NK-92 treated with Interleukin-12 subunit alpha and Interleukin-12 subunit beta, amount 100 ng/mL, for 24 hours (cell line): ENCODE results near the gene RASL11B.

ENCODE experiments used
- DNase-seq: peaks from one replicate; lab custom pipeline; 2025; lab: John Stamatoyannopoulos, UW

The RASL11B gene

GRCh38 chr4:52843351-52843750 lies 18.8 kb upstream of the RASL11B start:
- no peak for DNase-seq

DNA sequence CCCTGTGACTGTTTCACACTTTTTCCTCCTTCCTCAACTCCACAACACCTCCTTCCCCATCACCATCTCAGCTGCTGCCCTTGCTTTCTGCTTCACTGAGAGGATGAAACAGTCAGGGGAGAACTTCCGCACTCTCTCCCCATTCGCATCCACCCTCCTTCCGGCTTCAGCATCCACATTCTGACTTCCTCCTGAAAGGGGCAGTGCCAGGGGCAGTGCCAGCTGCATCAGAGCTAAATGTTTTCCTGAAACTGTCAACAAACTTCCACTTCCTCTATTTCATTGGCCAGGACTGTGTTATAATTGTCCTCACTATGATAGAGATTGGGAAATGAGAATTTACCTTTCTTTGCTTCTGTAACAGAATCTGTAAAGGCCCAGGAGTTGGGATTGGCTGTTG lies 18.2 kb upstream of the RASL11B start:
- DNase-seq: no peak

DNA sequence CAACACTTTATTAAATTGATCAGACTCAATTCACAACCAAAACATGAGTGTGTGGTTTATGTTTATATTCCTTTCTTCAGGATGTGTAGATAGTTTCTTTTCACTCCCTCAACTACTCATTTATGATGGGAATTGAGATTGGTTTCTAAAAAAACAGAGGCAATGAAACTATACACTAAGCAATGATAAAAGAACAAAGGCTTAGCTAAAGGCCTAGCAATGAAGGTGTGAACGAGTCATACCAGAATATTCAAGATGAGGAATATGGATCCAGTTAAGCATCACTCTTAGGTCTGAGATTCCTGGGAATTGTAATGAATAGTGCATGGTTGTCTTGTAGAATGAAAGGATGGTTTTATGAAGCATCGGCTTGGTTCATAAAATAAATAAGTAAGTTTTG lies 17.5 kb upstream of the RASL11B start:
- DNase-seq: no peak

DNA sequence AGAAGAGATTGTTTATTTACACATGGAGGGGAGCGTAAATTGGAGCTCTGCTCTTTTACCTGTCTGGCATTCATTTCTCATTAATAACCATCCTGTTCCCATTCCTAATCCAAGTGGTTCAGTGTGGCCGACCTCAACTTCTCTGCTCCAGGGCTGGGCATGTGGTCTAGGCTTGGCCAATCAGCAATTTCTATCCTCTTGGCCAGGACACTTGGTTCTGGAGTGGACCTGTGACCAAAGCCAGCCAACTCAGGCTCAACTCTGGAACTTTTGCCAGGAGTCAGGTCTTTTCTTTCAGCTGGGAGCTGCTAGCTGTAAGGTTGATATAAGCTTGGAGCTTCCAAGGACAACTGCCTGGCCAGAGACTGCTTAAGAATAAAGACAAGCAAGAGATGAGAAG lies 15.6 kb upstream of the RASL11B start:
- DNase-seq: no peak

GRCh38 chr4:52848254-52848653 lies 13.9 kb upstream of the RASL11B start:
- no peak for DNase-seq

GRCh38 chr4:52850406-52851124 lies 11.6 kb upstream of the RASL11B start:
- no peak for DNase-seq

DNA sequence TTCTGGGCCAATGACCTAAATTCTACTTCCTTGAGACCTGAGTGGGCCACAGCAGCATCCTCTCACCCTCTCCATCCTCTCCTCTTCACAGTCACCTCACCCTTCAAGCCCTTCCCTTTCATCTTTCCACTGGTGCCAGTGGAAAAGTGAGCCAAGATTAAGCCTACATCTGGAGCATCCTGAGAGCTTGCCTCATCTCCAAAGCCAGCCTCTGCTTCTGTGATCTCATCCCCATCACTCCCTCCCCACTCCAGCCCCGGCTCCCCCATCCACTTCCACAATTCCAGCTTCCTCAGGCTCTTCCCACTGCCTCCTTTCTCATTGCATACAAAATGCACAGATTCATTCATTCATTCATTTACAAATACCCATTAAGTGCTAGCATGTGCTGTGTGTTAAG lies 10.1 kb upstream of the RASL11B start:
- DNase-seq: no peak

- no peak for DNase-seq
Measured at GRCh38 chr4:52852711-52853110, 9.4 kb upstream of the RASL11B start.

GRCh38 chr4:52853351-52853750 lies 8.8 kb upstream of the RASL11B start:
- no peak for DNase-seq

GRCh38 chr4:52856801-52857200 lies 5.3 kb upstream of the RASL11B start:
- DNase-seq: no peak

DNA sequence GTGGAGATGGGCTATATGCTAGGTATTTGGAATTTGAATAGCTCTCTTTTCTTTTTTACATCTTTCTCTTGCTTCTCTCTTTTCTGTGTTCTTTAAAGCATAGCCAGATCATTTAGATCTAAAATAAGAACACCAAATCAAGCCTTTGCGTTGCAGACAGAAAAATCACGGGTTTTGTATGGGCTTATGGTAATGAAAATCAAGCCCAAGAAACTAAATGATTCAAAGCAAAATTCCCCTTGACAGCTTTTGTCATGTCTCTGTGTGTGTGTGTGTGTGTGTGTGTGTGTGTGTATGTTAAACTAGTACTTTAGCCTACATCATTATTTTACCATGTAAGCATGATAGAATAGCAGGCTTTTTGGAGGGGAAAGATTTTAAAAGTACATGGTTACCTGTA lies 1.8 kb upstream of the RASL11B start:
- no peak for DNase-seq

DNA sequence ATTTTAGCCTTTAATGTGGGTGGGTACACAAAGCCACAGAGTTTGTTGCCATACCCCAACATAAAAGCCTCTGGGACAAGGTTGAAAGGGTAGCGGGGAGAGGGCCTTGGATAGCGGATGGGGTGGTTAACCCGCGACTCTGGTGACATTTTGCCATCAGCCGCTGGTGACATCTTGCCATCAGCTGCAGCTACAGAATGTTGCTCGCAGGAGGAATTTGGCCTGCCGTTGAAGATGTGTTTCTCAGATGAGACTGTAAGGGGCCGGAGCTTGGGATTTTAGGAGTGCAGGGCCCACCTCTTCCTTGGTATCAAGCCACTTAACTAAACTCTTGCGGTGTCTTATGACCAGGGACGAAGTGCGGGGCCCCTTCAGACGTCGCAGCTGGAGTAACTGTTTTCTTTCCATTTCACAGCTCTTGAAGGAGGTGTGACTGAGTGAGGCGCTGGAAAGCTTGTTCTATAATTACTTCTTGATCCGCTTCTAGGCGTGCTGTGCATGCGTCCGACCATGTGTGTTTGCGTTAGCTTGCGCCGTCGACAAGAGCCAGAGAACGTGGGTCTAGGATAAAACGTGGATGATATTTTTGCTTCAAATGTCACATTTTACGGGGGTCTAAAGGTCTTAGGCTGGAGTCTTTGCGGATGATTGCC lies 820 bp upstream of the RASL11B start:
- DNase-seq: no peak

DNA sequence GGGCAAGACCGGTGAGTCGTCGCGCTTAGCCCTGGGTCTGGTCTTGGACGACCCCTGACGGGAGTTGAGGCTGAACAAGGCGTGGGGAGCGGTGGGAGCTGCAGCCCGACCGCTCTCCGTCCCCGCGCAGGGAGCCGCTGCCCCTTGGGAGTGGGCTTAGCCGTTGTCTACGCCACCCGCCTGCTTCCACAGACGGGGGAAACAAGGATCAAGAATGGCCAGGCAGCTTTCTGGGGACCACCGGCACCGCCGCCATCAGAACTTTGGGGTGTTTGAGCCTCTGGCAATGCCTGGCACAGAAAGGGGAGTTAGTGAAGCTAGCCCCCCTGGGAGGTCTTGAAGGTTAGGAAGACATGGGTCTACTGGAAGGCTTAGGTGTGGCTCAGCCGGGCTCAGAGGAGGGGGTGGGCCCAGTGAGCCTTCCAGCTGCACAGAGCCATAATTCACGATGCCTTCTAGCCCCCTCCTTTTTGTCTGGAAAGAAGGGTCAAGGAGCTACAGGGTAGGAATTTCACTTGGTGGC lies 583 bp downstream of the RASL11B start:
- DNase-seq: no peak

GRCh38 chr4:52863324-52863723 lies 1.2 kb downstream of the RASL11B start:
- DNase-seq: no peak

DNA sequence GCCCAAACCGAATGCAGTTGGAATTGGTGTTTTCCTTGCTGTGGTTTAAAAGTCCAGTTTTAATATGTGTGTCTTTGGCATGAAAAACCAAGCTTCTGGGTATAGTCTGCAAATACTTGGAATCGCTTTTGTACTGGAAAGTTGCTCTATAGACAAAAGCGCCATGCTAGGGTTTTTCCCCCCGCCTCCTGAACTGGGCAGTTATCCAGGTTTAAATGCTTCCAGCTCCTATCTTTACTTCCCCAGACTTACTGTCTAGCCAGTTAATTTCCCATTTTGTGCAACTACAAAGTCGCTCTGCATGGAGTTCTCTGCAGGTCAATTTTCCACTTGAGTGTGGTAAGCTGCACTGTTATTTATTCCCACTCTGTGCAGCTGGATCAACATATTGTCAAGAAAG lies 2.7 kb downstream of the RASL11B start:
- DNase-seq: no peak

- no peak for DNase-seq
Measured at GRCh38 chr4:52865300-52865699, 3.2 kb downstream of the RASL11B start.

- no peak for DNase-seq
Measured at GRCh38 chr4:52866734-52867133, 4.6 kb downstream of the RASL11B start.

DNA sequence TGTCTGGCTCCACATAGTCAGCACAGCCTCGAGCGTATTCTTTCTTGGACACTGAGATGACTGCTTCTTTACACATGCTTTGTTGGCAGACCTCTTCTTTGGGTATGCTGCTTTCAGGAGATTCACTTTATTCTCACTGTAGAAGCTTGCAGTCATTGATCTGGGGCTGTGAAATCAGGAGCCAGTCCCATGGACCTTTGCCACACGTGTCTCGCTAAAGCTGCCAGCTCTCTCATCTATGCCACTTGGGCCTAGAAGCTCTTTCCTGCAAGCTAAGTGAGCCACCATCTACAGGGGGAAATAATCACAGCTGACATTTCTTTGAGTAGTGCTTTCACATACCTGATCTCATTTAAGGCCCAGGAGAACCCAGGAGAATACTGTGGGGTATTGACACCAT lies 5.0 kb downstream of the RASL11B start:
- DNase-seq: no peak

GRCh38 chr4:52868133-52868532 lies 6.0 kb downstream of the RASL11B start:
- DNase-seq: no peak

- no peak for DNase-seq
Measured at GRCh38 chr4:52869196-52869595, 7.1 kb downstream of the RASL11B start.

DNA sequence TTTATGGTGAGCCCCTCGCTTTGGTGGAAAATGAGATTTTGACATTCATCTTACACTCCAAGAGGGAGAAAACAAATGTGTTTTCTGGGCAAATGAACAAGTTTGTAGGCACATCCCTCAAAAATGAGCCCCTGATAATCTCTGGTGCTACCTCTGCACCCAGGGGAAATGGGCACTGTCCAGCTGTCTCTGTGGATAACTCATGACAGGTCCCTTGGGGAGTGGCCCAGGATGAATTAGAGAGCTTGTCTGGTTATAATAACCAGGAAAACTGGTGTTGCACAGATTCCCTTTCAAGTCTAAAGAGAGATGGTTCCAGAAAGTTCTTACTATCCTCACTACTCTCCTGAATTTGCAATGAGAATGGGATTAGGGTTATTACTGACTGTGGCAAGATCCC lies 7.5 kb downstream of the RASL11B start:
- DNase-seq: no peak

- no peak for DNase-seq
Measured at GRCh38 chr4:52870225-52870624, 8.1 kb downstream of the RASL11B start.

DNA sequence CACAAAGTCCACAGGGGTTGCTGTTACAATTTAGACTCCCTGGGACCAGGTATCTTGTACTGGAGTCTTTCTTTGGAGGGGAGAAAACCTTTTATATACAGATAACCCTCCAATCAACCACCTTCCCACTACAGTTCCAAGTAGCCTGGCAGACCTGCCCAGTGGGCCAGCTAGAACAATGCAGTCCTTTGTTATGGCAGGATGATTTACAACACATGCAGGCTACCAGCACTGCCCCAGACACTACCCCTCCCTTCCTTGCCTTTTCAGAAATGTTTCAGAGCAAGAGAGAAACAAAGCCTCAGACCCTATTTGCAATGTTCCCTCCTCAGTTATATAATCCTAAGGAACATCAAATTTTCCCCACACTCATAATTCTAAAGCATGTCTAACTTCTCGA lies 11.1 kb downstream of the RASL11B start:
- no peak for DNase-seq

GRCh38 chr4:52873861-52874343 lies 11.8 kb downstream of the RASL11B start:
- no peak for DNase-seq
